Transverse colon (tissue), 4 donors: Measurements from ENCODE around the gene BAHCC1. TPM values are rescaled to one million over a fixed set of nuclear protein-coding genes. Genes with fewer than 3 reads are reported as not detected.
"Not testable (repeated sequence)": the region's sequence is repeated elsewhere in the genome, so short reads cannot be mapped to it uniquely, and the experiment has no call there.

Experiments used
- DNase-seq: peaks from one replicate; pipeline ENCODE4 v3.0.0-alpha.2; 2019
- H3K27ac ChIP-seq, 4 donors: fragments of 200-600 bp; sonication (generic); 2 replicates each; pipeline ENCODE4 v1.5.1; 2016 to 2018; ENCODE audit warnings: inconsistent platforms in 4 of 4
- H3K27me3 ChIP-seq: fragments of 200-600 bp; sonication (generic); 2 replicates; pipeline ENCODE4 v1.5.1; 2017; ENCODE audit warnings: inconsistent platforms
- H3K36me3 ChIP-seq, 4 donors: fragments of 200-600 bp; sonication (generic); 2 replicates each; pipeline ENCODE4 v1.5.1; 2017 to 2019; ENCODE audit warnings: inconsistent platforms in 4 of 4
- H3K4me1 ChIP-seq, 4 donors: fragments of 200-600 bp; sonication (generic); 2 replicates each; pipeline ENCODE4 v1.5.1; 2017 to 2020; ENCODE audit warnings: inconsistent platforms in 4 of 4
- H3K4me3 ChIP-seq, 4 donors: fragments of 200-600 bp; sonication (generic); 1 replicate in 1 of 4; 2 replicates in 3 of 4; pipeline versions ENCODE4 v1.5.1 to v1.6.1; 2017 to 2019; ENCODE audit warnings: inconsistent platforms in 4 of 4
- H3K9me3 ChIP-seq, 2 donors: fragments of 200-600 bp; sonication (generic); 2 replicates each; pipeline ENCODE4 v1.5.1; 2017 to 2019; ENCODE audit warnings: inconsistent platforms in 2 of 2
- CTCF ChIP-seq, 5 experiments: fragments of 200-600 bp in 3 of 5; fragments of 450-650 bp in 2 of 5; sonication (generic) in 3 of 5; IDR thresholded peaks; 1 replicate in 2 of 5; 2 replicates in 3 of 5; pipeline ENCODE4 v1.5.1; 2016 to 2017; ENCODE audit warnings: antibody characterized with exemption in 5 of 5, inconsistent platforms in 3 of 5, mild to moderate bottlenecking in 2 of 5, moderate library complexity in 1 of 5
- EP300 ChIP-seq: sonication (generic); formaldehyde crosslinking; IDR thresholded peaks from one replicate; pipeline ENCODE4 v1.6.1; 2017; ENCODE audit warnings: antibody characterized with exemption, low read depth
- POLR2A ChIP-seq: fragments of 450-650 bp; IDR thresholded peaks from one replicate; pipeline ENCODE4 v1.6.1; 2016; ENCODE audit warnings: antibody characterized with exemption, mild to moderate bottlenecking, moderate library complexity
- POLR2AphosphoS5 ChIP-seq, 3 donors: sonication (generic); formaldehyde crosslinking; IDR thresholded peaks; one replicate each; pipeline ENCODE4 v1.6.1; 2016; ENCODE audit warnings: antibody characterized with exemption in 3 of 3
- WGBS, 2 donors: methylation state at CpG; one replicate each; pipeline ENCODE4 v1.1.5; 2018; ENCODE audit warnings: low coverage in 1 of 2; 5-methylcytosine and 5-hydroxymethylcytosine counted together
- in situ Hi-C, 4 donors: fragments of 200-750 bp; cut with MboI; loops; one replicate each; pipeline versions ENCODE4 v1.15.0 to v1.15.1; 2017; ENCODE audit warnings: low sequenced_read_pairs in 3 of 4, low pct_ligation_motif_present in 1 of 4, low pct_unique_long_range_greater_than_20kb in 1 of 4
- intact Hi-C: fragments of 100-400 bp; cut with DNase I; formaldehyde crosslinking; loops from one replicate; pipeline ENCODE4 v1.15.1; 2023; ENCODE audit warnings: low total_unique reads
- total RNA-seq, 4 donors: library from RNA; depleted of rRNA; stranded (reverse); fragments of >200 nt; gene quantifications; one replicate each; pipeline ENCODE4 v1.1.0, GENCODE V29; 2016

Gene BAHCC1
- total RNA-seq, 4 donors from 2014 or later, result 8.7 to 133 (median 12.4) TPM

- H3K27me3 ChIP-seq, result no peaks in the 10 kb centered on the region
- 41 to 62% methylated on average over 3 to 14 of the region's 14 CpGs for WGBS, 2 donors
- H3K36me3 ChIP-seq, result no peaks in the 10 kb centered on the region
- intact Hi-C loops, result no loop called here
- H3K27ac ChIP-seq, result no peak overlapping the region
- TF ChIP-seq POLR2A, result no peak
- TF ChIP-seq EP300, result no peak
- TF ChIP-seq CTCF (IDR thresholded peaks at IDR 0.05), result no peak
- TF ChIP-seq POLR2AphosphoS5 (IDR thresholded peaks at IDR 0.05), result no peak
- H3K4me1 ChIP-seq, result peaks cover 0 to 12% (median 6%) of the 10 kb centered on the region in 4 donors
- in situ Hi-C loops, result no loop called here
- DNase-seq, result no peak
- no peaks in the 10 kb centered on the region for H3K9me3 ChIP-seq
- H3K4me3 ChIP-seq, result no peak overlapping the region
Measured at GRCh38 chr17:81354252-81354953, 40.9 kb upstream of the BAHCC1 start.

GRCh38 chr17:81354954-81355347 is 40.3 kb upstream of the BAHCC1 start:
- intact Hi-C loops (no loop called here), in situ Hi-C loops (no loop called here)
- H3K4me1 ChIP-seq, result peaks cover 0 to 12% (median 6%) of the 10 kb centered on the region in 4 donors
- TF ChIP-seq EP300, result no peak
- TF ChIP-seq POLR2A, result no peak
- no peak for TF ChIP-seq CTCF (IDR thresholded peaks at IDR 0.05)
- TF ChIP-seq POLR2AphosphoS5 (IDR thresholded peaks at IDR 0.05), result no peak
- H3K27me3 ChIP-seq, result no peaks in the 10 kb centered on the region
- no peak overlapping the region for H3K27ac ChIP-seq
- H3K36me3 ChIP-seq, result no peaks in the 10 kb centered on the region
- no peak overlapping the region for H3K4me3 ChIP-seq
- no peaks in the 10 kb centered on the region for H3K9me3 ChIP-seq
- DNase-seq, result no peak
- 64 to 65% methylated on average over 8 to 9 of the region's 9 CpGs for WGBS, 2 donors

DNA sequence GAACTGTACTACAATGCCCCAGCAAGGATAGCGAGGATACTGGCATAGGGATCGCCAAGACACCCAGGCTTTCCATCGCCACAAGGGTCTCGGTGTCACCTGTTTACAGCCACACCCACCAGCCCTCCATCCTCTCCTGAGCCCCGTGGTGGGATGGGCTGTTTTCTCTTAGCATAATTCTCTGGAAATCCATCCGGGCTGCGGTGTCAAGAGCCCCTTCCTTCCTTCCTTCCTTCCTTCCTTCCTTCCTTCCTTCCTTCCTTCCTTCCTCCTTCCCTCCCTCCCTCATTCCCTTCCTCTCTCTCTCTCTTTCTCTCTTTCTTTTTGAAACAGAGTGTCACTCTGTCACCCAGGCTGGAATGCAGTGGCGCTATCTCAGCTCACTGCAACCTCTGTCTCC is 36.0 kb upstream of the BAHCC1 start:
- Histone ChIP-seq H3K27me3 (peaks cover 6% of the 10 kb centered on the region), H3K9me3 (no peaks in the 10 kb centered on the region), H3K27ac (no peak overlapping the region), H3K36me3 (no peaks in the 10 kb centered on the region), H3K4me3 (no peak overlapping the region), H3K4me1 (peaks cover under 1 to 18% (median 9%) of the 10 kb centered on the region in 4 donors)
- in situ Hi-C loops, result no loop called here
- intact Hi-C loops, result no loop called here
- DNase-seq, result no peak
- WGBS, 2 donors, result 81% methylated on average over 8 of the region's 8 CpGs; no CpG with 5 or more reads in 1 of the 2 donors
- TF ChIP-seq CTCF (IDR thresholded peaks at IDR 0.05), result no peak
- no peak for TF ChIP-seq POLR2A
- no peak for TF ChIP-seq EP300
- TF ChIP-seq POLR2AphosphoS5 (IDR thresholded peaks at IDR 0.05), result no peak

- in situ Hi-C loops, H3K4me3 ChIP-seq, H3K36me3 ChIP-seq, H3K27ac ChIP-seq, DNase-seq, intact Hi-C loops, H3K9me3 ChIP-seq: not testable (repeated sequence)
- WGBS, 2 donors, result 49 to 68% methylated on average over 3 to 7 of the region's 7 CpGs
- Histone ChIP-seq H3K4me1 (peaks cover 24 to 31% (median 28%) of the 10 kb centered on the region in 4 donors), H3K27me3 (peaks cover 12% of the 10 kb centered on the region)
Measured at GRCh38 chr17:81362001-81362400, 33.3 kb upstream of the BAHCC1 start.
